ENCODE results near the gene MOSPD3. TPM values are rescaled to one million over a fixed set of nuclear protein-coding genes. Genes with fewer than 3 reads are reported as not detected.
A peak's percentile ranks its signal among the peaks of the same experiment; 100 is the strongest.

MOSPD3 gene
- total RNA-seq, 1 experiment from 2014 or later, result 16.7 TPM

GRCh38 chr7:100606313-100606712 lies 6.0 kb upstream of the MOSPD3 start:
- Histone ChIP-seq H4K8ac (replicated peaks; ENCODE audit: insufficient read length, low read depth, low read length) (no peak overlapping the region), H2BK12ac (ENCODE audit: insufficient read length, low read depth, low read length) (no peak overlapping the region), H3K4ac (ENCODE audit: low read depth, low read length) (no peak overlapping the region), H2BK15ac (ENCODE audit: low read depth, low read length) (no peak overlapping the region), H3K23me2 (ENCODE audit: insufficient read length, low read depth, low read length, poor library complexity, severe bottlenecking) (peaks cover 35% of the 10 kb centered on the region), H3T11ph (ENCODE audit: low read length) (no peak overlapping the region), H3K56ac (ENCODE audit: insufficient read length, low read depth, low read length) (no peak overlapping the region), H3K23ac (ENCODE audit: insufficient read length, low read depth, low read length) (no peak overlapping the region), H3K9me3 (ENCODE audit: control insufficient read depth, low read depth, low read length) (no peaks in the 10 kb centered on the region), H2BK5ac (ENCODE audit: insufficient read length, low read length) (no peak overlapping the region), H3K14ac (ENCODE audit: insufficient read depth, low read length) (no peak overlapping the region), H2BK120ac (ENCODE audit: low read depth, low read length, poor library complexity, severe bottlenecking) (no peak overlapping the region), H2AFZ (ENCODE audit: low read length) (no peak overlapping the region), H3K4me1 (ENCODE audit: insufficient read depth, low read length) (peaks cover 2% of the 10 kb centered on the region; the same call in 1 of the 2 replicates), H3K27ac (ENCODE audit: insufficient read length, low read depth, low read length) (no peak overlapping the region), H4K91ac (ENCODE audit: insufficient read length, low read depth, low read length) (no peak overlapping the region), H2BK20ac (ENCODE audit: low read depth, low read length, poor library complexity, severe bottlenecking) (no peak overlapping the region), H3K4me2 (ENCODE audit: insufficient read depth, insufficient read length, low read length) (peak overlapping the region; percentile 93), H3K27me3 (ENCODE audit: insufficient read depth, low read length) (no peaks in the 10 kb centered on the region), H3K18ac (ENCODE audit: insufficient read length, low read depth, low read length) (no peak overlapping the region), H3K79me2 (ENCODE audit: insufficient read depth, low read length) (no peaks in the 10 kb centered on the region), H3K79me1 (ENCODE audit: insufficient read depth, low read depth, low read length, poor library complexity, severe bottlenecking) (no peaks in the 10 kb centered on the region), H2AK5ac (ENCODE audit: insufficient read length, low read length) (no peak overlapping the region), H4K5ac (ENCODE audit: insufficient read length, low read depth, low read length) (no peak overlapping the region), H3K9ac (ENCODE audit: extremely low read depth, insufficient read length, low read length) (no peak overlapping the region), H4K20me1 (ENCODE audit: control insufficient read depth, insufficient read depth, insufficient read length) (no peaks in the 10 kb centered on the region)
- peaks cover 25% of the 10 kb centered on the region for H3K27me3 Mint-ChIP-seq (ENCODE audit: low read depth)
- no peaks in the 10 kb centered on the region for H3K9me3 Mint-ChIP-seq
- peaks cover 27 to 46% of the 10 kb centered on the region in 2 experiments for H3K4me1 Mint-ChIP-seq
- H3K4me3 Mint-ChIP-seq, result peak overlapping the region; percentile 70 to 89; a peak in 4 of 5 replicates
- H3K27ac Mint-ChIP-seq, result no peak overlapping the region
- no CpG with 5 or more reads among the region's 12 CpGs for WGBS (ENCODE audit: extremely low coverage, insufficient read length, low lambda C conversion rate)
- peaks cover 0 to 19% (median 13%) of the 10 kb centered on the region in 3 experiments; a peak in 5 of 7 replicates for H3K36me3 Mint-ChIP-seq (ENCODE audit: insufficient read depth in 1 of 3, low read depth in 3 of 3)
- no peak for TF ChIP-seq CTCF (conservative IDR thresholded peaks at IDR 0.05)
- DNase-seq, result no peak
